GM18517 (cell line): ENCODE results near the gene SPRR2D.
"Not testable (repeated sequence)": the region's sequence is repeated elsewhere in the genome, so short reads cannot be mapped to it uniquely, and the experiment has no call there.

Experiments
- ATAC-seq: cut with Tn5 transposase; IDR thresholded peaks from one replicate; pipeline ENCODE4 v1.9.1; 2021; ENCODE audit warnings: mild to moderate bottlenecking, moderate library complexity; ENCODE audit not compliant: unreplicated experiment

SPRR2D gene

GRCh38 chr1:153040950-153041631, at the start of gene SPRR2D:
Gene SPRR2D (minus strand): TSS chr1:153041120. CDS start chr1:153040346, 774 bp downstream.
- ATAC-seq: no peak

GRCh38 chr1:153087652-153088051, 46.7 kb upstream of the SPRR2D start:
- ATAC-seq: no peak

GRCh38 chr1:153081736-153082135, 40.8 kb upstream of the SPRR2D start:
- no peak for ATAC-seq

GRCh38 chr1:153072806-153073726, 32.1 kb upstream of the SPRR2D start:
- no peak for ATAC-seq

- no peak for ATAC-seq
These were observed 30.6 kb upstream of the SPRR2D start, which contains the start of gene SPRR2B for GRCh38 chr1:153071511-153071910. Gene SPRR2B (minus strand): TSS chr1:153071611. CDS start chr1:153070839, 772 bp downstream.

GRCh38 chr1:153070243-153070642, 29.3 kb upstream of the SPRR2D start:
- ATAC-seq: no peak

- ATAC-seq: no peak
These were observed 18.2 kb upstream of the SPRR2D start for GRCh38 chr1:153058826-153059784.

- no peak for ATAC-seq
These were observed 17.2 kb upstream of the SPRR2D start for GRCh38 chr1:153058154-153058553.

GRCh38 chr1:153057375-153057774, 16.5 kb upstream of the SPRR2D start, which contains the start of gene SPRR2A:
Gene SPRR2A (minus strand): TSS chr1:153057512. CDS start chr1:153056735, 777 bp downstream.
- ATAC-seq: no peak

GRCh38 chr1:153056111-153056510, 15.2 kb upstream of the SPRR2D start:
- not testable (repeated sequence) for ATAC-seq

GRCh38 chr1:153049211-153049610, 8.3 kb upstream of the SPRR2D start:
- no peak for ATAC-seq

GRCh38 chr1:153035211-153035610, 5.7 kb downstream of the SPRR2D start:
- ATAC-seq: no peak

GRCh38 chr1:153032677-153033308, 8.1 kb downstream of the SPRR2D start:
- ATAC-seq: no peak

GRCh38 chr1:153032073-153032472, 8.8 kb downstream of the SPRR2D start:
- ATAC-seq: no peak

- no peak for ATAC-seq
These were observed 10.0 kb downstream of the SPRR2D start, which contains the start of gene SPRR1B for GRCh38 chr1:153030895-153031294. Gene SPRR1B (plus strand): TSS chr1:153031203. CDS start chr1:153032346, 1,143 bp downstream.

GRCh38 chr1:153028766-153029165, 12.2 kb downstream of the SPRR2D start:
- ATAC-seq: no peak

GRCh38 chr1:153025797-153026196, 15.1 kb downstream of the SPRR2D start:
- ATAC-seq: no peak

GRCh38 chr1:153024413-153024812, 16.5 kb downstream of the SPRR2D start:
- no peak for ATAC-seq

- no peak for ATAC-seq
These were observed 17.8 kb downstream of the SPRR2D start for GRCh38 chr1:153023109-153023508.

- not testable (repeated sequence) for ATAC-seq
These were observed 18.6 kb downstream of the SPRR2D start for GRCh38 chr1:153022340-153022739.
